ENCODE results near the gene TWIST2.

TWIST2 gene

DNA sequence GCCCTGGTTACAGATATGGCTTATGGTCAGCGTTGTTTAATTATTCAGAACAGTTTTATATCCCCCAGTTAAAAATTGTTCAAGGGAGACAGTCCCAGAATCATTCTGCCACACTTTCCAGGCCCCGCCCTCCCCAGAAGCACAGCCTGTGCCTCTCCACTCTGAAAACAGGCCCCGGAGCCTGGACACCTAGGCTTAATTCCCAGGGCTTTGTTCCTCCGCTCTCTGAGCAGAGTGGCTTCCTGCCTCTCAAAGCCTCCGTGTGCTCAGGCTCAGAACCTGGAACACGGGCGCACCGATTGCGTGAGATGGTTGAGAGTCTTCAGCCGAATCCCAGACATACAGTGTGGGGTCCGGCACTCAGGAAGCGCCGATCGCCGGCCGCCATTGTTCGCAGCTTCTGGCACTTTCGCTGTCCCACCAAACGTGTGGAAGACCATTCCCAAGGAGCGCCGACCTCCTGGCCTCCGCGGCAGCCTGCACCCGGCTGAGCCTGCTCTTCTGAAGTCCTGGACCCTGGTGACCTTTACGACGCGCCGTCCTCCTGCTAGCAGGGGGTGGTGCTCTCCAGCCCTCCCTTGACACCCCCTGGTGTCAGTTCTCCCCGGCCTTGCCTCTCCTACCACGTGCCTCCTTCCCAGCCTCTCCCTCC is 45.6 kb downstream of the TWIST2 start:
- DNase-seq, result no peak

DNA sequence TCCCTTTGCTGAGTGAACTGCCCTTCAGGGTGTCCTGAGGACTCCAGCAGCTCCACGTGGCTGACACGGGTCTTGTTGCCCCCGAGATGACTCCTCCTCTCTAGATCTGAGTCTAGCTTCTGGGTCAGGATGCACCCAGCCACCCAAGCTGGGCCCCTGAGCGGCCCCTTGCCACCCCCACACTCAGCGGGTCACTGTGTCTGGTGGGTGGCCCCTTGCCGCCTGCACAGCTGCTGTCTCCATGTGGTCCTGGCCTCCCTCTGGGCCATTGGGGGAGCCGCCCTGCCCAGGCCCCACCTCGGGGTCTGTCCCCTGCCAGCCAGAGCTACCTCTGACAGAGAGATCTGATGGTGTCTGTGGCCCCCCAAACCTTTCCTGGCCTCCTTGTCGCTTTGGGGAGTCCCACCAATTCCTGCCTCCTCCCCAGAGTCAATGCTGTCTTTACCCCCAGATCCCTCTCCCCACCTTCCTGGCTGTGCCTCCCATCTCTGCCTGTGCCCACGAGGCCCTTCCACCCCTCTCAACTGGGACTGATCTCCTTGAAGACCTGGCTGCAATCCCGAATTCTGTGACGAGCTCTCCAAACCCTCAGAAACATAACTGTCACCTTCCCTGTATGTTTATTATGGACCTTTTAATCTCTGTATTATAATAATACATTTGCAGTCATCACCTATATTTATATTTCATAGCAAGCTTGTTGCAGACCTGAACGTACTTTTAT is 46.5 kb downstream of the TWIST2 start:
- no peak for DNase-seq

DNA sequence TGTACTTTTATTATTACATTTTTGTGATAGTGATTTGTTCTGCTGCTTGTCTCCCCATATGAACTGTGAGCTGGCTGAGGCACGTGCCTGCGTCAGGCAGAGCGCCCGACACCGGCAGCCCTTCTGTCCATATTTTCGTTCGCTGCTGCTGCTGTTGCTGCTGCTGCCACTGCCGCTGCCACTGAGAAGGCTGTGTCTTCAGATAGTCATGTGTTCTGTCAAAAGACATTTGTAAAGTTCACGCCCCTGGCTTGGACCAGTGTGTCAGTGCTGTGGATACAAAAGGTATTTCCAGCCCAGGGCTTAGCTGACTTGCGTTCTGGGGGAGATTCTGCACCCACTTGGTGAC is 47.0 kb downstream of the TWIST2 start:
- no peak for DNase-seq

DNA sequence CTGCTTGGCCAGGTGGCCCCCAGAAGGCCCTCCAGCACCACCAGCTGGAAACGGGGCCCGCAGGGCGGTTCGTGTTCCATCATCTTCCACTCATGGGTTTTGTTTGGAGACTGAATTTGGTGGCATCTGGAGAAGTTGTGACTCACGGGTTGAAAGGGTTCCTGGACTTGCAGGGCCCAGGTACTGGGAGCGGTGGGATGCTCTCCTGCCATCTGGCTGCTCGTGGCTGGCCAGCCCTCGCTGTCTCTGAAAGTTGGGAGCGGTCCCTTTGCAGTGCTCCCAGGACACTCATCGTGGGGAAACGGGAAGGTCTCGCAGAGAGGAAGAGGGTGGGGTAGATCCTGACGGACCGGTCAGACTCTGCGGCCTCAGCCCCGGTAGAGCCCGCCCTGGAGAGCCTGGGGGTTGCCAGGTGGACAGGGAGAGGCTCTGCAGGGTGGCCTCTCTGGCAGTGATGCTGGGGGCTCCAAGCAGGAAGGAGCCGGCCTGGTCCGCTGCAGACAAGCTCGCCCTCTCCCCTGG is 47.5 kb downstream of the TWIST2 start:
- no peak for DNase-seq

DNA sequence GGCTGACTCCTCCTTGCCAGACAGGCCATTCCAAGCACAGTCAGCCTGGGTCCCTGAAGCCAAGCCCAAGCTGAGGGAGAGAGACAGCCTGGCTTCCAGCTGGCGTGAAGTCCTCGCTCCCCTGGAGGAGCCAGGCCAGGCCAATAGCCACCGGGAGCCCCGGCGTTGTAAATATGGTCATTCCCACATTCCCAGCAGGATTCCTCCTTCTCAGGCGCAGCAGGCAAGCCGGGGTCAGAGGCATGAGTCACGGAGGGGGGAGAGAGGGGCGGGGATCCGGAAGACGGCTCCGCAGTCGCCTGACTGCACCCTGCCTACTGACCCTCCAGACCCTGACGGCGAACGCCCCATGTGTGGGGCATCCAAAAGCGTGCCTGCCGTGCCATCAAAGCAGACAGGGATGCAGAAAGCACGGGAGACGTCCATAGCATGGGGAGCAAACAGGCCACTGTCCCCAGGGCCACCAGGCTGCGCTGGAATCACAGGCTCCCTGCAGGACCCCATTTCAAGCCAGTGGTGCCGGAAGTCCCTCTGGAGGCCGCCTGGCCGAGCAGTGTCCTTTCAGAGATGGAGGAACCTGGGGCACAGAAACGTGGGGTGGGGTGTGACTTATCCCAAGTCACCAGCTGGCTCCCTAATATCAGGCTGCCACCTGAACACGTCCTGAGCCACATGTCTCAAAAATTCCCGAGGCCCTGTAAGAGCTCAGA is 48.2 kb downstream of the TWIST2 start:
- no peak for DNase-seq

DNA sequence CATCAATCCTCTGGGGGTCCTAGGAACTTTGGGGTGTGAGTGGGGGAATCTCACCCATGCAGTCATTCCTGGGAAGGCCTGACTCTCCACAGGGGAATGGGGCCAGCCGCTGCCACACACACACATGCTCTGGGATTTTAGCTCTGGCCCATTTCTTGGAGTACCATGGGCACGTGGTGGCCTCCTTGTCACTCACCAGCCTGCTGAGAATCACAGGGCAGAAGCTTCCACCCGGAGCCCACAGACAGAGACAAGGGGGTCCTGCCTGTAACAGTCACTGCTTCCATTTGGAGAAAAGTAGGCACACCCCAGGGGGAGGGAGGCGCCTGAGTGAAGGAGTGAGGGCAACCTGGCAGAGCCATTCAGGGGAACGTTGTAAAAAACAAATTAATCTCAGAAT is 48.8 kb downstream of the TWIST2 start:
- DNase-seq, result no peak

DNA sequence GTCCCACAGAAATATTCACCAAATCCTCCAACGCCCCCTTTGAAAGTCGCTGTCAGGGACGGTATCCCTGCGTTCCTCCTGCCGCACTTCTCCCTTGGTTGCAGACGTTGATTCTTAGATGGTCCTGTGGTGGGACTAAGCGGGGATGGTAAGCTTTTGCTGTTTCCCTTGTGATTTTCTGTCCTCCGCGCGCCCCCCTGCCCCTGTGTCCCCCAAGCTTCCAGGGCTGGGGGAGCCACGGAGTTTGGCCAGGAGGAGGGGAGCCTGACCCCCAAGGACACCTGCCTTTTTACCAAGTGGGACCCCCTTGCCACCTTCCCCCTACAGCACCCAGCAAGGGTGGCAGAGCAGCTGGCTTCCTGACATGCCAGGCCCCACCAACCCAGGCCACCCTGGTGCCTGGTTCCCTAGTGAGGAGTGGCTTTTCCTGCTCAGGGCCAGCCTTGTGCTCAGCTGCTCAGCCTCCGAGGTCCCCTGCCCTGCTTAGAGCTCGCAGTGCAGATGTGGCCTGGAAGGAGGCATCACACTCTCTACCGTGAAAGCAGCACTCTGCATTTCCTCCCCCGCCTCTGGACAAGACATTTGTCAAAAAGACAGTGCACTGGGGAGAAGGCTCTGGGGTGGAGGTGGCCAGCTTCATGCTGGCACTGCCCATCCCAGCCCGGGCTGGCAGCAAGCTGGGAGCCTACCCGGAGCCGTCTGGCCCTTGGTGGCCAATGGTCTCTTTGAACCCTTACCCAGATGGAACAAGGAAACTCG is 49.4 kb downstream of the TWIST2 start:
- DNase-seq, result no peak

DNA sequence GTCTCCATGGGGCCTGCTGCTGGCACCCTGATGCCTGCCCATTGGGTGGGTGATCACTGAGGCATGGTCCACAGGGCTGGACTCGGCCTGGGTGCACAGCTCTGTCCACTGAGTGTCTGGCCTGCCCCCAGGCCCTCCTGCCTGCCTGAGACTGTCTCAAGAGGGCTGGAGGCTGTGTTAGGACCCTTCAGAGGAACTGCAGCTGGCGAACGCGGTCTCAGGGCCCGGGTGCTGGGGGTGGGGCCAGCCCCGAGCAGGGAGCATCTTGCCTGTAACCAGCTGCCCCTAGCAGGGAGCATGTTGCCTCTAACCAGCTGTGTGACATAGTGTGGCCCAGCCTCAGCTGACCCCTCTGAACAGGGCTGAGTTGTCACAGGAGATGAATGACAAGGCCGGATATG is 50.0 kb downstream of the TWIST2 start:
- no peak for DNase-seq

DNA sequence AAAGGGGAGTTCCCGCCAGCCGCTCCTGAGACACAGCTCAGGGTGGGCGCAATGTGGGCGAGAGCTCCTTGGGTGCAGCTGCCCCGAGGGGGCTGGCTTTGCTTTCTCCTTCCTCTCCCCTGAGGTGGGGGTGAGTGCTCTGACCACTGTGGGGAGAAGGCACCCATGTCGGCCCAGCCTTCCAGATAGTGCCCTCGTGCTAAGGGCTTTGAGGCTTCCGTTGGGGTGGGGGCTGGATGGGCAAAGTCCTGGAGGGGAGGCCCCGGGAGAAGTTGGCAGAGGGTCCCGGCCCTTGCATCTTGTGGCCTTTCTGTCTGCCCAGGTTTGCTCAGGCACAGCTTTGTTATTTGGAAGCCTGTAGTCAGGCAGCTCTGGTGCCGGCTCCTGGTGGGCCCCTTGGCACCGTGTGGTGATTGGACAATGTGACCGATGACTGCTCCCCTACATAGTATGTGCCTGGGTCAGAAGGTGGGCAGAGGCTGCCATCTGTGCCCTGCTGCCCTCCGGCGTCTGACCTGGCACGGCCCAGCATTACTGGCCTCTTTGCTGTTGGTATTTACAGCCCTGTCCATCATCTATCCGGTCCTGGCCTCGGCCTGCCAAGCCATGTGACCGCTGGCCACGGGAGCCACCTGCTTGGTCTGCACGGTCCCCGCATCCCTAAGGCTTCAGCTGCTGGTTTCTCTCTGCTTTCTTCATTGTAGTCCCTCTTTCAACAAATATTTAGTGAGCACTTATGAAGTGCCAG is 50.8 kb downstream of the TWIST2 start:
- no peak for DNase-seq

DNA sequence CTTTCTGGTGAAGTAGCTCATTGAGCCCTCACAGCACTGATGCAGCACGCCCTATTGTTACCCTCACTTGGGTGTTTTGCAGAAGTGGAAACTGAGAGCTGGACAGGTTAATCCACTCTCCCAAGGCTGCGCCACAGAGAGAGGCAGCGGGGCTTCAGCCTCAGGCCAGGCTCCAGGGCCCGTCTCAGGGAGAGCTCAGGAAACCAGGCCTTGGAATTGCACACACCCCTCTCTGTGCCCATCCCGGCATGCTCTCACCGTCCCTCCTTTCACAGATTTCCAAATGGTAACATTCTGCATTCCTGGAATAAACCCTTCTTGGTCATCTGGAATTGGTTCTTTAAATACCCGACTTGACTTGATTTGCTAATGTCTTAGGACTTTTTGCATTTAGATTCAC is 51.5 kb downstream of the TWIST2 start:
- no peak for DNase-seq

DNA sequence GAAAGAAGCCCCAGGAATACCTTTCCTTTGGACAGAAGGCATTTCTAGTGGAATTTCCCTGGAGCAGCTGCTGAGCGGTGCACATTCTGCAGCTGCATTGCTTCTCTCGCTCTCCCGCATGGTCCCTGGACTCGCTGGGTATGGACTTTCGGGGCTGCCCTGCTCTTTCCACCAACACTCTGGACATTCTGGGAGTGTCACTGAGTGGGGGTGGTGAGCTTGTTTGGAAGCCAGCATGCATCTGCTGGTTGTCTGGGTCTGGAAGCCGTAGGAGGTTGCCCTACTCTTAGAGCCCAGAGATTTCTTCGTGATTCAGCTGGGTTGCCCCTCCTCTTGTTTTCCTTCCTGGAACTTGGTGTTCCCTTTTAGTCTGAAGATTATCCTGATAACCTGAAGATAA is 52.6 kb downstream of the TWIST2 start:
- DNase-seq, result no peak

DNA sequence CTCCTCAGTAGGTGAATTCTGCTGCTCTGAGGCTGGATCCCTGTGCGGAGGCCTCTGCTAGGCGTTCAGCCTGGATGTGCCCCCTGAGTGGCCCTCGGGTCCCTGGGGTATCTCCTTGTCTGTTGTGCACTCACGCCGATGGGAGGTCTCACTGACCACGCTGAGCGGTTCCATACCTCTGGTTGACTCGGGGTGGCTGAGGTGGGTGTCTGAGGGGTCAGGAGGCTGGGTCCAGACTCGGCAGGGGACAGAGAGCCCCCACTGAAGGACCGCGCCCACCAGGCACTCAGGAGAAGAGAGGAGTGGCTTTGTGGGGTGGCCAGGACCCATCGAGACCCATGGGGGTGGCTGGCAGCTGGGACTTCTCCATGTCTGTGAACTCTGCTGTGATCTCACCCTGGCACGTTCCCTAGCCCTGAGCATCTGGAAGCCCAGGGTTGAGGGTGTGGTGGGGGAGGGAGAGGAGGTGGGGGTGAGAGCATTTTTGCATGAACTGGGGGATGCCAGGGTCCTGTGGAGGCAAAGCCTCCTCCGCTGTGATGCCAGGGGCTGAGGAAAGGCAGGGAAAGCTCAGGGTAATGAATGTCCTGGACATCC is 53.7 kb downstream of the TWIST2 start:
- no peak for DNase-seq

DNA sequence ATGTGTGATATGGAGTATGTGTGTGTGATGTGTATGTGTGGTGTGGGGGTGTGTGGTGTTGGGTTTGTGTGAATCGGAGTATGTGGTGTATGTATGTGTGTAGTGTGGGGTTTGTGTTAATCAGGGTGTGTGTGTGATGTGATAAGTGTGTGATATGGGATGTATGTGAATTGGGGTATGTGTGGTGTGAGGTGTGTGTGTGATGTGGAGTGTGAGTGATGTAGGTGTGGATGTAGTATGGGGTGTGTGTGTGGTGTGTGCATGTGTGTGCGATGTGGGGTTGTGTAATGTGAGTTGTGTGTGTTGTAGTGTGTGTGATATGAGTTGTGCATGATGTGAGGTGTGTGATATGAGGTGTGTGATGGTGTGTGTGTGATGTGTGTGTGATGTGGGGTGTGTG is 54.4 kb downstream of the TWIST2 start:
- DNase-seq, result no peak

DNA sequence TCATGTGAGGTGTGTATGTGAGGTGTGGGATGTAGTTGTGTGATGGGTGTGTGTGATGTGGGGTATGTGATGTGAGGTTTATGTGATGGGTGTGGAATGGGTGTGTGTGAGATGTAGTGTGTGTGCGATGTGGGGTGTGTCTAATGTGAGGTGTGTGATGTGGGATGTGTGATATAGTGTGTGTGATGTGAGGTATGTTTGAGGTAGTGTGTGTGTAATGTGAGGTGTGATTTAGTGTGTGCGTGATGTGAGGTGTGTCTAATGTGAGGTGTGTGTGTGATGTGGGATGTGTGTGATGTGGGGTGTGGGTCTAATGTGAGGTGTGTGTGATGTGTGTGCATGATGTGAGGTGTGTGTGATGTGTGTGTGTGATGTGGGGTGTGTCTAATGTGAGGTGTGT is 55.3 kb downstream of the TWIST2 start:
- no peak for DNase-seq

DNA sequence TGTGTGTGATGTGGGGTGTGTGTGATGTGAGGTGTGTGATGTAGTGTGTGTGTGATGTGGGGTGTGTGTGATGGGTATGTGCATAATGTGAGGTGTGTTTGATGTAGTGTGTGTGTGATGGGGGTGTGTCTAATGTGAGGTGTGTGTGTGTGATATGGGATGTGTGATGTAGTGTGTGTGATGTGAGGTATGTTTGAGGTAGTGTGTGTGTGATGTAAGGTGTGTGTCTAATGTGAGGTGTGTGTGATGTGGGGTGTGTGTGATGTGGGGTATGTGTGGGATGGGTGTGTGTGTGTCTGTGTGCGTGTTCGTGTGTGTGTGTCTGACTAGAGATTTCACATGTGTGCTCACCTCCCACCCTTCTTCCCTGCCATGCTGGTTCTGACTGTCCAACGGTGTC is 56.3 kb downstream of the TWIST2 start:
- no peak for DNase-seq

DNA sequence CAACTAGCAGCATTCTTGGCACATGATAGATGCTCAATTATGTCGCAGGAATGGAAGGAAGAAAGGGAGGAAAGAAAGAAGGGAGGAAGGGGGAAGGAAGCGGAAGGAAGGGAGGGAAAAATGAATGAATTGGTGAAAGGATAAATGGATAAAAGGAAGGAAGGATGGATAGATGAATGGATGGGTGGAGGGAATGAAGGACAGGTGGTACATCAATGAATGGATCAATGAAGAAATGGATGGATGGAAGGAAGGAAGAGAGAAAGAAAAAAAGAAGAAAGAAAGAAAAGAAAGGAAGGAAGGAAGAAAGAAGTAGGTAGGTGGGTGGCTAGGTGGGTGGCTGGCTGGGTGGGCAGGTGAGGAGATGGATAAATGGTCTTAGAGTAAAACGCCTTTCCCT is 56.8 kb downstream of the TWIST2 start:
- DNase-seq, result no peak

DNA sequence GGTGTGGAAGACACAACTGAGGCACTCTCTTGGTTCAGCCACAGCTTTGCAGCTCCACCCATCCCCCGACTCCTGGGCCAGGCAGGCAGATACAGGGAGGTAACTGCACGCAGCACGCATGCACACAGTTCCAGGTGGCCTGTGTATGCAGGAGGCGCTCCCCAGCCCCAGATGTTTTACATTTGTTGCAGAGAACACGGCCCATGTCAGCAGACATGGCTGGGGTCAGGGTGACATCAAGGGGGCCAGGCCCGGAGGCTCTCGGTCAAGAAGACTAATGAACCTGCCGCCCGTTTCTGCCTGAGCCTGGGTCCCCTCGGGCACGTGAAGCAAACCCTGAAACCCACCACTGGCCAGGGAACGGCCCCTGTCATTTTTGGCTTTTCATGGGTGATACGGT is 57.3 kb downstream of the TWIST2 start:
- no peak for DNase-seq

DNA sequence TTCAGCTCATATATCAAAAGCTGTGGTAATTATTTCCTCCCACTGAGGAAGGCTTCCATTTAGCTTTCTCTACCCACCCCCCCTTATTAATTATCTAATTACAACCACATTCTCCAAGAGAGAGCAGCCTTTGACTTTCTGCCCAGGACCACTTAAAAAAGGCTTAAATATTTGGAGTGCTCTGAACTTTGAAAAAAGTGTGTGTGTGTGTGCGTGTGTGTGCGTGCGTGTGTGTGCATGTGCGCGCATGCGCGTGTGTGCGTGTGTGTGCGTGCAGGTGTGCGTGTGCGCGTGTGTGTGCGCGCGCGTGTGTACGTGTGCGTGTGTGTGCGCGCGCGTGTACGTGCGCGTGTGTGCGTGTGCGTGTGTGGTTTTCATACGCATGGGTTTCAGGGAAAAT is 57.8 kb downstream of the TWIST2 start:
- DNase-seq, result no peak

DNA sequence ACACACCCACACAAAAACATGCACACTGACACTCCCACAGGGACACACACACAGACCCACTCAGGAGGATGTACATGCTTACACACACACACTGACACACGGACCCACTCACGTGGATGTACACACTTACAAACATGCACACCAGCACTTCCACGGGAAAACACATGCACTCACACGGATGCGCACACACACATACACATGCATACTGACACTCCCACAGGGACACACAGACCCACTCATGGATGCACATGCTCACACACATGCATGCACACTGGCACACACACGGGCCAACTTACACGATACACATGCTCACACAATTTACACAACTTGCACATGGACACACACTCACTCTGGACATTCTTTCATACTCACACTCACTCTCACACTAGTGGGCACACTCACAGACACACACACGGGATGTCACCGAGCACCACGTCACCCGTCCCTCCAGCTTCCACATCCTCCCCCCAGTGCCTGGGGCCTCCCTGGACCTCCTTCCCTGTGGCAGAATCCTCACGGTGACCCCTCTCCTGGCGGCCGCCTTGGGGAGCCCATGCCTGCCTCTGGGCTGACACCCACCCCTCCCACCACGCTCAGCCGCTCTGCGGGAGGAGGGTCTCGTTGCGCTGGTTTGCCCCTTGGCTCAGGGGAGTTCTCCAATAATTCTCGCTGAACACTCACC is 58.5 kb downstream of the TWIST2 start:
- DNase-seq, result no peak

DNA sequence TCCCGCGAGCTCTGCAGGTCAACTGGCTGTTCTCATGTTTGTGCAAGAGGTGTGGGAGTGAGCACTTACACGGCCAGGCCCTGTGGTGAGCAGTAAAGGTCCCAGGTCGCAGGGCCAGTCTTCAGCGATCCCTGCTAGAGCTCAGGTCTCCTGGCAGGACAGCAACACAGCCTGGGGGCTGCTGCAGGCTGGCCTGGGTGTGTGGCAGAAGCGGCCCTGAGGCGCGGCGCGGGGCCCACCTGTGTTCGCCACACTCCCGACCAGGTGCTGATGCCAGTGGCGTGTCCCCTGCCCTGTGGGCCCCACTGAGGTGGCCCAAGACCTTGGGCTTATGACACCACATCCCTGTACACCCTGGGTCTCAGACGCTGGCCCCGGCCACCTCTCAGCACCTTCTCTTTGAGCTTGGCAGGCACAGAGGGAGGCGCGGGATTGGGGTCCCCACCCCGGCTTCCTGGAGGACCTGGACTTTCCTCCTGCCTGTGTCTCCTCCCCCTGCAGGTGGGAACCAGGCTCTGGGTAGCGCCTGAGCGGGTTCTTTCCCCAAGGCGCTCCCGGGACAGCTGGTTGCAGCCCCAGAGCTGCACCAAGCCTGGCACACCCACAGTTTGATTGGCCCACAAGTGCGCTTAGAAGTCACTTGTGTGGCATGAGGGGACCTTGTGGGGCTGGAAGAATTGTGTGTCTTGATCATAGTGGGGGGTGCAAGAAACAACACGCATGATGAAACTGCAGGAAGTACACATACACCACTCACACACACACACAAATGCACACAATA is 59.2 kb downstream of the TWIST2 start:
- no peak for DNase-seq

DNA sequence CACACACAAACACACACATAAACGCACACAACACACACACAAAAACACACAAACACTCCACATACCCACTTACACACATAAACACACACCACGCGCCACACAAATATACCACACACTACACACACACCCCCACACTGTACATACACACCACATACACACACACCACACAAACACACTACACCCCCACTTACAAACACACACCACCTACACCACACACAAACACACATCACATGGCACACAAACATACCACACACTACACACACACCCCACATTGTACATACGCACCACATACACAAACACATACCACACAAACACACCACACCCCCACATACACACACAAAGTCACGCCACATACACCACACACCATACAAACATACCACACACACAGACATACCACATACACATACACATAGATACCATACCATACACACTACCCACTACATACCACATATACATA is 59.9 kb downstream of the TWIST2 start:
- no peak for DNase-seq
